HepG2 (cell line): Measurements from ENCODE around the gene NTSR2. TPM values are rescaled to one million over a fixed set of nuclear protein-coding genes. Genes with fewer than 3 reads are reported as not detected.
A peak's percentile ranks its signal among the peaks of the same experiment; 100 is the strongest.

Source experiments
- ADNP ChIP-seq: sonication (generic); formaldehyde crosslinking; IDR thresholded peaks from 2 replicates; pipeline ENCODE4 v1.4.0; 2020; ENCODE audit warnings: missing genetic modification reagents
- ARNT2 ChIP-seq: sonication (generic); formaldehyde crosslinking; IDR thresholded peaks from 2 replicates; pipeline ENCODE4 v1.8.0; 2022; ENCODE audit warnings: mild to moderate bottlenecking, low read depth, missing genetic modification reagents, moderate library complexity
- ATF4 ChIP-seq, 2 experiments: fragments of 450-650 bp in 1 of 2; sonication (generic) in 1 of 2; formaldehyde crosslinking; IDR thresholded peaks; 2 replicates each; pipeline versions ENCODE4 v1.5.0 to v1.8.0; 2020 to 2022; ENCODE audit warnings: mild to moderate bottlenecking in 1 of 2, missing genetic modification reagents in 1 of 2
- DR1 ChIP-seq: sonication (generic); formaldehyde crosslinking; IDR thresholded peaks from 2 replicates; pipeline ENCODE4 v1.8.0; 2021; ENCODE audit warnings: mild to moderate bottlenecking, missing genetic modification reagents, inconsistent platforms
- GATAD1 ChIP-seq: IDR thresholded peaks from 2 replicates; pipeline ENCODE4 v1.6.1; 2016; ENCODE audit warnings: missing genetic modification reagents, missing compliant biosample characterization
- HNF4G ChIP-seq, 2 experiments: sonication (generic) in 1 of 2; formaldehyde crosslinking in 1 of 2; IDR thresholded peaks; 2 replicates each; pipeline versions ENCODE4 v1.4.0 to v1.6.1; 2011 to 2020; ENCODE audit warnings: borderline replicate concordance in 2 of 2, low read depth in 2 of 2, mild to moderate bottlenecking in 2 of 2, low read length in 1 of 2, missing genetic modification reagents in 1 of 2, moderate library complexity in 1 of 2
- KDM3A ChIP-seq: IDR thresholded peaks from 2 replicates; pipeline ENCODE4 v1.6.1; 2018; ENCODE audit warnings: low read depth, missing compliant biosample characterization
- MTERF4 ChIP-seq: sonication (generic); formaldehyde crosslinking; IDR thresholded peaks from 2 replicates; pipeline ENCODE4 v1.8.0; 2023; ENCODE audit warnings: mild to moderate bottlenecking, missing genetic modification reagents
- PHF21A ChIP-seq: sonication (generic); formaldehyde crosslinking; IDR thresholded peaks from 2 replicates; pipeline ENCODE4 v1.5.0; 2020; ENCODE audit warnings: mild to moderate bottlenecking, missing genetic modification reagents
- SIN3B ChIP-seq: fragments of 150-350 bp; IDR thresholded peaks from 2 replicates; pipeline ENCODE4 v1.6.1; 2014; ENCODE audit warnings: low read length
- THRA ChIP-seq: sonication (generic); formaldehyde crosslinking; IDR thresholded peaks from 2 replicates; pipeline ENCODE4 v1.4.0; 2020; ENCODE audit warnings: missing genetic modification reagents, borderline replicate concordance
- ZNF432 ChIP-seq: sonication (generic); formaldehyde crosslinking; IDR thresholded peaks from 2 replicates; pipeline ENCODE4 v1.5.0; 2020; ENCODE audit warnings: missing genetic modification reagents, mild to moderate bottlenecking, borderline replicate concordance
- ZNF556 ChIP-seq: sonication (generic); formaldehyde crosslinking; IDR thresholded peaks from 2 replicates; pipeline ENCODE4 v1.4.0; 2020; ENCODE audit warnings: mild to moderate bottlenecking, missing genetic modification reagents, borderline replicate concordance
- ZNF574 ChIP-seq: sonication (generic); formaldehyde crosslinking; IDR thresholded peaks from 2 replicates; pipeline ENCODE4 v1.4.0; 2020; ENCODE audit warnings: missing genetic modification reagents
- ZNF687 ChIP-seq: sonication (generic); formaldehyde crosslinking; IDR thresholded peaks from 2 replicates; pipeline ENCODE4 v1.5.1; 2020; ENCODE audit warnings: mild to moderate bottlenecking, missing genetic modification reagents, moderate library complexity
- polyA plus RNA-seq, 8 experiments: library from polyadenylated mRNA; depleted of rRNA in 3 of 8; stranded (reverse) in 7 of 8; unstranded in 1 of 8; fragments of >200 nt; fragmentation: Illumina TruSeq in 4 of 8; extraction: Trizol in 4 of 8; gene quantifications; 2 replicates each; pipeline versions ENCODE4 v1.2.1 to v1.2.3, GENCODE V29; 2011 to 2016; ENCODE audit warnings: low read depth in 4 of 8, missing spikeins in 1 of 8, mixed read lengths in 1 of 8; ENCODE audit not compliant: insufficient read depth in 1 of 8
- total RNA-seq, 5 experiments: library from RNA; depleted of rRNA; stranded (reverse); fragments of >200 nt; fragmentation: Illumina TruSeq; extraction: Trizol; gene quantifications; 2 replicates each; pipeline ENCODE4 v1.2.3, GENCODE V29; 2016; ENCODE audit warnings: low read depth in 1 of 5

NTSR2 gene
- total and polyA plus RNA-seq, 2 of the 13 experiments (the other 11 are each of a cell fraction or from before 2014, with no cell fraction given), result not detected

GRCh38 chr2:11692966-11693521, 23.0 kb upstream of the NTSR2 start (continued):
- TF ChIP-seq ZNF687 (CRISPR knock-in tag) (no peak), ARNT2 (CRISPR knock-in tag) (no peak), KDM3A (no peak), HNF4G (IDR thresholded peaks at IDR 0.05; ENCODE audit: borderline replicate concordance, low read depth, low read length) (peak; percentile 80), HNF4G (CRISPR knock-in tag; IDR thresholded peaks at IDR 0.05; ENCODE audit: borderline replicate concordance, low read depth) (peak; percentile 47; the same call in 1 of the 2 replicates), ADNP (CRISPR knock-in tag) (no peak), ZNF574 (CRISPR knock-in tag) (no peak), GATAD1 (CRISPR knock-in tag) (0 out of 2 replicates have a peak, but pooled peaks have one; percentile 28), ATF4 (CRISPR knock-in tag; IDR thresholded peaks at IDR 0.05) (0 out of 4 replicates have a peak, but pooled peaks of 1 of the 2 experiments have one; percentile 31), SIN3B (0 out of 2 replicates have a peak, but pooled peaks have one; percentile 12), ZNF556 (CRISPR knock-in tag) (peak; percentile 59; the same call in 1 of the 2 replicates), DR1 (CRISPR knock-in tag) (no peak), THRA (peak; percentile 26; the same call in 1 of the 2 replicates), PHF21A (CRISPR knock-in tag) (peak; percentile 60; the same call in 1 of the 2 replicates), MTERF4 (no peak), ZNF432 (CRISPR knock-in tag) (no peak)
